ENCODE measurements around the gene DSCAML1.

Gene DSCAML1

DNA sequence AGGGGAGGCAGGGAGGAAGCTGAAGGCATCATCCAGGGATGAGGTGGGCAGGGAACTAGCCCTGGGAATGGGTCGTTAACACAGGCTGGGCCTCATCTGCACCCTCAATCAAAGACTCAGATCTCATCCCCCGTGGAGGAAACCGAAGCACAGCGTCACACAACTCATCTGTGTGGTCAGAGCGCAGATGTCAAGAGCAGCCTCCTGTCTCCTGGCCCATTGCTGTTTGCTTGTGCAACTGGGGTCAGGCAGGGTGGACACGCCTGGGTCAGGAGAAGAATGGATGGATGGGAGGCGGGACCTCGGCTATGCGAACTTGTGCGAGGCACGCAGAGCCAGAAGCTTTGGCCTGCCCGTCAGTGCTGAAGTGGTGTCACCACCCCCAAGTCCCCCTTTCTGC lies 251.3 kb downstream of the DSCAML1 start:
- Histone ChIP-seq H3K27me3 (ENCODE audit: control insufficient read depth, insufficient read depth, low read length) (peaks cover 4% of the 10 kb centered on the region; the same call in 1 of the 2 replicates), H3K9ac (ENCODE audit: low read depth, low read length) (no peak overlapping the region), H3K27ac (ENCODE audit: low read depth, low read length) (no peak overlapping the region), H3K36me3 (ENCODE audit: control insufficient read depth, insufficient read depth, low read length) (no peaks in the 10 kb centered on the region), H3K9me3 (ENCODE audit: control insufficient read depth, insufficient read depth, low read length) (no peaks in the 10 kb centered on the region), H3K4me3 (ENCODE audit: low read depth, low read length) (no peak overlapping the region), H3K4me1 (ENCODE audit: control insufficient read depth, insufficient read depth, low read length) (peaks cover 14% of the 10 kb centered on the region; the same call in 1 of the 2 replicates)

DNA sequence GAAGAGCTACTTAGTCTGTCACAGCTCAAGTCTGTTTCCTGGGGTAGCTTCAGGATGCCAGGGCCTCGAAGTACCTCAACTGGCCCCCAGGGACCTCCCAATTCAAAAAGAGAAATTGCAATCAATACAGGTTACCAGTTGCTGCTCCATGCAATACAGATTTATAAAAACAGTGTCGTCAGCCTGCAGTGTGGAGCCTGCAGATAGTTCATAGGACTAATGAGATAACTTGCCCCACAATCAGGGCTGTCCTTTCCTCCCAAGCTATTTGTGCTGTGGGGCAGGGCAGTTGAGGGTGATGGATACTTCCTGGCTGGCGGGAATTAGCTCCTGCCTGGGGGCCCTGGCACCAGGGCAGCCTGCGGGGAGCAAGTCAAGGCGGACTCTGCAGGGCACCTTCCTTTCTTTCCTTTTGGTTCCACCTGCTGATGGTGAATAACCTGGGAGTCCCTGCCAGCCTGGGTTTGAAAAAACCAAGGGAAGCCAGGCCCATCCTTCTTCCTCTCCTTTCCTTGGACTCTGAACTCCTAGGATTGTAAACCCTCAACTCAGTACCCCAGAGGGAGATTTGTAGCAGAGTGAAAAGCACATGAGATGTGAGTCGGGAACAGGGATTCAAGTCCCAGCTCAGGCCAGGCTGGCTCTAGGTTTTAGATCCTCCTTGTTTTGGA lies 252.8 kb downstream of the DSCAML1 start:
- H3K9me3 ChIP-seq (ENCODE audit: control insufficient read depth, insufficient read depth, low read length) = no peaks in the 10 kb centered on the region
- H3K4me1 ChIP-seq (ENCODE audit: control insufficient read depth, insufficient read depth, low read length) = peaks cover 14% of the 10 kb centered on the region; the same call in 1 of the 2 replicates
- no peak overlapping the region for H3K9ac ChIP-seq (ENCODE audit: low read depth, low read length)
- no peak overlapping the region for H3K27ac ChIP-seq (ENCODE audit: low read depth, low read length)
- H3K4me3 ChIP-seq (ENCODE audit: low read depth, low read length) = no peak overlapping the region
- H3K36me3 ChIP-seq (ENCODE audit: control insufficient read depth, insufficient read depth, low read length) = no peaks in the 10 kb centered on the region
- H3K27me3 ChIP-seq (ENCODE audit: control insufficient read depth, insufficient read depth, low read length) = peaks cover 4% of the 10 kb centered on the region; the same call in 1 of the 2 replicates

DNA sequence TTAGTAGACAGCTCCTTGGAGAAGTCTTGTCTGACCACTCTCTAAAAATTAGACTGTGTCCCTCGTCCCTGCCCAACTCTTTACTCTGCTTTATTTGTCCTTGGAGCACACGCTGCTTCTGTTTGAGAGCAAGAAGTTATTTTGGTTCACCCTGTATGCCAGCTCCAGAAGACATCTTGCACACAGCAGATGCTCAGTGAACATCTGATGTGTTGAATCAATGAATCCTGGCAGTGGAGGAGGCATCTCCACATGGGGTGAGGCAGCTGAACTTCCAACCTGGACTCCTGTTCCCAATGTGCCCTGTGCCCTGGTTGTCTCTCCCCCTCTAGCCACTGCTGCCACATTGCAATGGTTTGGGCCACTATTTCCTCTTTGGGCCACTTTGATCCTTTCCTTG lies 255.8 kb downstream of the DSCAML1 start:
- no peak overlapping the region for H3K9ac ChIP-seq (ENCODE audit: low read depth, low read length)
- no peak overlapping the region for H3K4me3 ChIP-seq (ENCODE audit: low read depth, low read length)
- H3K4me1 ChIP-seq (ENCODE audit: control insufficient read depth, insufficient read depth, low read length) = peaks cover 3% of the 10 kb centered on the region; the same call in 1 of the 2 replicates
- H3K27ac ChIP-seq (ENCODE audit: low read depth, low read length) = no peak overlapping the region
- peaks cover 3% of the 10 kb centered on the region; the same call in 1 of the 2 replicates for H3K27me3 ChIP-seq (ENCODE audit: control insufficient read depth, insufficient read depth, low read length)
- H3K36me3 ChIP-seq (ENCODE audit: control insufficient read depth, insufficient read depth, low read length) = no peaks in the 10 kb centered on the region
- H3K9me3 ChIP-seq (ENCODE audit: control insufficient read depth, insufficient read depth, low read length) = no peaks in the 10 kb centered on the region

DNA sequence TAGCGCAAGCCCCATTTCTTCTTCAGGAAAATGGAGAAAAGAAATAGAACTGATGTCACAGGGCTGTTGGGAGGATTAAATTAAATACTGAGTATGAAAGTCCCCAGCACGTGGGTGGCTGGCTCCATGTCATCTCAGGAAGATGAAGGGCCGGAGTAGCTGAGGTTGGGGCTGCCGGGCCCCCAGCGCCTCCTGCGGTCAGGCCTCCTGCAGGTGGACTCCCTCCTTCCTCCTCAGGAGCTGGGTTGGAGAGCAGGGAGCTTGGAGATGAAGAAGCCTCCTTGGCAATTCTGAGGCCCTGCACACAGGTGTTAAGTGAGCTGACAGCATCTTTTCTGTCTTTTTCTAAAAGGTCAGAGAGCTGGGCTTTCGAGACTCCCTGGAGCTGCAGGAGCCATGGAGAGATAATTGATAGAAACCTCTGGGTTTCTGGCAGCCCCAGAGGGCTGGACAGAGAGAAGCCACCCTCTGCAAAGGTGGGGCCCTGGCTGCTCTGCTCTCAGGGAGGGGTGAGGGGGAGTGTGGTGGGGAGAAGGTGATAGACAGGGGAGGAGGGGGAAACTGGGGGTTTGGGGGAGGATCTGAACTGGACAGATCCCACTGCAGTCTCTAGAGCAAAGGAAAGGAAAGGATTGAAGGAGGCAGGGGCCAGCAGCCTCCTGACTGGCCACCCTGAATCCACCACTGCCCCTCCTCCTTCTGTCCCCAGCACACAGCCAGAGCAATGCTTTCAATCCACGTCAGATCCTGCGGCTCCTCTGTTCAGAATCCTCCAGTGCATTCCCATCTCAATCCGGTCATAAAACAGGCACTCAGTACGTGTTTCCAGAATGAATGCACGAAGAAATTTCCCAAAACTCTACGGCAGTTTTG lies 258.5 kb downstream of the DSCAML1 start:
- no peaks in the 10 kb centered on the region for H3K27me3 ChIP-seq (ENCODE audit: control insufficient read depth, insufficient read depth, low read length)
- H3K4me1 ChIP-seq (ENCODE audit: control insufficient read depth, insufficient read depth, low read length) = no peaks in the 10 kb centered on the region; the same call in 1 of the 2 replicates
- no peak overlapping the region for H3K27ac ChIP-seq (ENCODE audit: low read depth, low read length)
- H3K4me3 ChIP-seq (ENCODE audit: low read depth, low read length) = no peak overlapping the region
- no peaks in the 10 kb centered on the region for H3K9me3 ChIP-seq (ENCODE audit: control insufficient read depth, insufficient read depth, low read length)
- no peak overlapping the region for H3K9ac ChIP-seq (ENCODE audit: low read depth, low read length)
- H3K36me3 ChIP-seq (ENCODE audit: control insufficient read depth, insufficient read depth, low read length) = no peaks in the 10 kb centered on the region

DNA sequence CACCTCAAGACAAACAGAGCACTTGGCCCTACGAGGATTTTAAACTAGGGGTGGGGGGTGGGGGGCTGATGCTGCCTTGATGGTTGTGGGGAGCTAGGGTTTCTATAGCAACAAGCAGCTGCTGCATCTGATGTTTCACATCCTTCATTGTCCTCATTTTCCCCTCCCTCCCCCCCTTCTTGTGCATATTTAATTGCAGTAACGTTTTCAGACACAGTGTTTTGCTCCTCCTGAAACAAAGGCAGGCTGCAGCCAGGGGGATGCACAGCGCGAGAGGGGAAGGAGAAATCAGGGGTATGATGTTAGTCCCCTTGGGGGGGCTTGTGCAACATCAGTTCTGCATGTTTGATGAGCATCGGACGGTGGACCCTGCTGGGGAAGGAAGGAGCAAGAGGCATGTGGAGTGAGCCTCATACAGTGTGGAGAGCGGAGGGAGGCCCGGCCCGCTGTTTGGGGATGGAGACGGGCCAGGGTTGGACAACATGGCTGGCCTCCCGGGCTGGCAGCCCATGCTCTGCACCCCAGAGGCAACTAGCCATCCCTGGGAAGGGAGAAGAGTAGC lies 261.1 kb downstream of the DSCAML1 start:
- Histone ChIP-seq H3K4me1 (ENCODE audit: control insufficient read depth, insufficient read depth, low read length) (no peaks in the 10 kb centered on the region; the same call in 1 of the 2 replicates), H3K36me3 (ENCODE audit: control insufficient read depth, insufficient read depth, low read length) (no peaks in the 10 kb centered on the region), H3K9ac (ENCODE audit: low read depth, low read length) (no peak overlapping the region), H3K4me3 (ENCODE audit: low read depth, low read length) (no peak overlapping the region), H3K9me3 (ENCODE audit: control insufficient read depth, insufficient read depth, low read length) (no peaks in the 10 kb centered on the region), H3K27ac (ENCODE audit: low read depth, low read length) (no peak overlapping the region), H3K27me3 (ENCODE audit: control insufficient read depth, insufficient read depth, low read length) (no peaks in the 10 kb centered on the region)

DNA sequence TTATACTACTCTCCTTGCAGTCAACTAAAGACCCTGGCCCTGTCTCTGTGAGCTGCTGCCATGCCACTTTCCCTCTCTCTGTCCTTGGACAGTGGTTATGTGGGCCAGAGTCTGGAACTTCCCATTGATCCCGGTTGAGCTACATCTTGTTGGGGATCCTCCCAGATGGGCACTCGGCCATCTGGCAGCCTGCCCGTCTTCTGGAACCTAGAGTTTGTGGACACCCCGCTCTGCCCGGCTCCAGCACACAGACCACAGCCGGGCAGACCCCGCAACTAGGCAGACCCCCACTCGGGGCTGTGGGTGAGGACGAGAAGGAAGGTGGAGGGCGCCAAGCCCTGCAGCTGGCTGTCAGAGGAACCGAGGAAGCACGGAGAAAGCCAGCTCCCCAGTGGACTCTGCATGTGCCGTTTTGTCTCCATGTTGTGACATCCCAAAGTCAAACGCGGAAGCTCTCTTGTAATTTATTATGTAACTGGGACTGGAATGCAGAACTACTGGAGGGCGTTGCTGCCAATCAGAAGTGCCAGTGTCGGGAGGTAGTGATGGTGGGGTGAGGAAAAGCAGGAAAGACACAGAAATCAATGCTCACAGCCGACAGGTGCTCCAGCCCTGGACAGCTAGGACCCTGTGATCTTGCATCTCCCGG lies 261.7 kb downstream of the DSCAML1 start:
- Histone ChIP-seq H3K4me1 (ENCODE audit: control insufficient read depth, insufficient read depth, low read length) (no peaks in the 10 kb centered on the region; the same call in 1 of the 2 replicates), H3K36me3 (ENCODE audit: control insufficient read depth, insufficient read depth, low read length) (no peaks in the 10 kb centered on the region), H3K4me3 (ENCODE audit: low read depth, low read length) (no peak overlapping the region), H3K9me3 (ENCODE audit: control insufficient read depth, insufficient read depth, low read length) (no peaks in the 10 kb centered on the region), H3K27me3 (ENCODE audit: control insufficient read depth, insufficient read depth, low read length) (no peaks in the 10 kb centered on the region), H3K9ac (ENCODE audit: low read depth, low read length) (no peak overlapping the region), H3K27ac (ENCODE audit: low read depth, low read length) (no peak overlapping the region)

DNA sequence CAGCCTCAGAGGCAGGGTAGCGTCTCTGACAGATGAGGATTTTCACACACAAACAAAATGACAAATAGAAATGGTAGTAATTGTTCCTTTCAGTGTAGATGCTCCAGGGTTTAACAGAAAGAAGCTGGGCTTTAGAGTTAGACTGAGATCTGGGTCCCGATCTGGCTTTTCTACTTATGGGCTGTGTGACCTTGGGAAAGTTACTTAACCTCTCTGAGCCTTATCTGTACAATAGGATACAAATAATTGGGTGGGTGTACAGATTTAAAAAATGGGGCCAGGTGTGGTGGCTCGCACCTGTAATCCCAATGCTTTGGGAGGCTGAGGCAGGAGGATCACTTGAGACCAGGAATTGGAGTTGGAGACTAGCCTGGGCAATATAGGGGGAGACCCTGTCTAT lies 264.4 kb downstream of the DSCAML1 start:
- Histone ChIP-seq H3K27me3 (ENCODE audit: control insufficient read depth, insufficient read depth, low read length) (no peaks in the 10 kb centered on the region), H3K27ac (ENCODE audit: low read depth, low read length) (no peak overlapping the region), H3K4me3 (ENCODE audit: low read depth, low read length) (no peak overlapping the region), H3K36me3 (ENCODE audit: control insufficient read depth, insufficient read depth, low read length) (no peaks in the 10 kb centered on the region), H3K4me1 (ENCODE audit: control insufficient read depth, insufficient read depth, low read length) (peaks cover 6% of the 10 kb centered on the region), H3K9me3 (ENCODE audit: control insufficient read depth, insufficient read depth, low read length) (no peaks in the 10 kb centered on the region), H3K9ac (ENCODE audit: low read depth, low read length) (no peak overlapping the region)

DNA sequence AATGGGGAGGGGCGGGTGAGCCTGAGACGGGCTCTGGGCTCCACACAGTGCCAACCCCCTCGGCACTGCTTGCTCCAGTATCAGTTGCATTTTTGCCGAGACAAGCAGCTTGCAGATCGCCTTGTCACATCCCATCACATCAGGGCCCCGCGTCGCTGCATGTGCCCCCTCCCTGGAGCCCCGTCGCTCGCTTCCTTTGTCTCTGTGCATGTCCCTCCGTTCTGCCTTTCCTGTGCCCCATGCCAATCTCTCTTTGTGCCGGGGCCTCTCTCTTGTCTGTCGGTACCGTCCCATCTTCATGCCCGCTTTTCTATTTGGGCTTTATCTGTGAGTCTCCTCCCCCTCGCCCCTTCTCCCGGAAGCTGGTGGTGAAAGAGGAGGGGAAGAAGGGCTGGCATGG lies 267.2 kb downstream of the DSCAML1 start:
- no peaks in the 10 kb centered on the region for H3K36me3 ChIP-seq (ENCODE audit: control insufficient read depth, insufficient read depth, low read length)
- H3K27ac ChIP-seq (ENCODE audit: low read depth, low read length) = no peak overlapping the region
- H3K9ac ChIP-seq (ENCODE audit: low read depth, low read length) = no peak overlapping the region
- no peaks in the 10 kb centered on the region for H3K9me3 ChIP-seq (ENCODE audit: control insufficient read depth, insufficient read depth, low read length)
- H3K27me3 ChIP-seq (ENCODE audit: control insufficient read depth, insufficient read depth, low read length) = no peaks in the 10 kb centered on the region
- H3K4me3 ChIP-seq (ENCODE audit: low read depth, low read length) = no peak overlapping the region
- H3K4me1 ChIP-seq (ENCODE audit: control insufficient read depth, insufficient read depth, low read length) = peaks cover 6% of the 10 kb centered on the region

DNA sequence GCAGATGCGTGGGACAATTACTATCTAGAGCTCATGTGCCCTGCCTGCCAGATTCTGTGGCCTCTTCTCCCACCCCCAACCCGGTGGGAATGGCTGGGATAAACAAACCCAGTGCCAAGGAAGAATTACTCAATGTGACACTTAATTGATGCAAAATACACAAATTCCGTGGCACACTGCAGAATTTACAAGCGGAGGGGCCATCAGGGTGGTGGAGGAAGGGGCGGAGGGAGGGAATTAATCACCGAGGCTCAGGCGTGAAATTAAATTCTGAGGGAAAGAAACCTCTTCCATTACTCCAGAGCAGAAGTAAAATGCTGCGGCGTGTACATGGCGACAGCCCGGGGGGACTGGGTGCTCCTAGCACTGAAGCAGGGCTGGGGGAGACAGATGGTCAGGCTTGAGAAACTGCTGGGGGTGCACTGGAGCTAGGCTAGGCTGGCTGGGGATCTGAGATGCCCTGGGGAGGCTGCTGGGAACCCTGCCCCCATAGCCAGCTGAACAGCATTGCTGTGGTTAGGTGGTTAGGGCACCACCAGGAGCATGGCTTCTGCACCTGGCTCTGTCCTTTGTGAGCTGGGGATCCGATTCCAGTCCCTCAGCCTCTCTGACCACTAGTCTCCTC lies 268.8 kb downstream of the DSCAML1 start:
- peaks cover 6% of the 10 kb centered on the region for H3K4me1 ChIP-seq (ENCODE audit: control insufficient read depth, insufficient read depth, low read length)
- no peaks in the 10 kb centered on the region for H3K9me3 ChIP-seq (ENCODE audit: control insufficient read depth, insufficient read depth, low read length)
- no peak overlapping the region for H3K9ac ChIP-seq (ENCODE audit: low read depth, low read length)
- no peaks in the 10 kb centered on the region for H3K36me3 ChIP-seq (ENCODE audit: control insufficient read depth, insufficient read depth, low read length)
- no peaks in the 10 kb centered on the region for H3K27me3 ChIP-seq (ENCODE audit: control insufficient read depth, insufficient read depth, low read length)
- H3K4me3 ChIP-seq (ENCODE audit: low read depth, low read length) = no peak overlapping the region
- no peak overlapping the region for H3K27ac ChIP-seq (ENCODE audit: low read depth, low read length)

DNA sequence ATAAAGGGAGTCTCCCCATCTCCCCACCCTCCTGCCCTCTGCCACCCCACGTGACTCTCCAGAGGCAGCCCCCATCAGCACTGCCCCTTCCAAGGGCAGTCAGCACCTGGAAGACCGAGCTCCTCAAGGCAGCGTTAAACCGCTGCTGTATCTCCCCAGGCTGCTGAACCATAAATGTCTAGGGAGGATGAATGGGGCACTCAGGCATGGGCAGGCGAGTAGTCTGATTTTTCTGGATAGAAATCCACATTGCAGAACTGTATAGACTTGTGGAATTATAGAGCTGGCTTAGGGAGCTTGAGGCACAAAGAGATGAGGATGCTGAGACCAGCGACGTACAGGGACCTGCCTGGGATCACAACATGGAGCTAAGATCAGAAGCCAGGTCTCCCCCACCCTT lies 269.7 kb downstream of the DSCAML1 start:
- H3K4me3 ChIP-seq (ENCODE audit: low read depth, low read length) = no peak overlapping the region
- no peak overlapping the region for H3K27ac ChIP-seq (ENCODE audit: low read depth, low read length)
- H3K9ac ChIP-seq (ENCODE audit: low read depth, low read length) = no peak overlapping the region
- peaks cover 6% of the 10 kb centered on the region for H3K4me1 ChIP-seq (ENCODE audit: control insufficient read depth, insufficient read depth, low read length)
- H3K27me3 ChIP-seq (ENCODE audit: control insufficient read depth, insufficient read depth, low read length) = no peaks in the 10 kb centered on the region
- H3K36me3 ChIP-seq (ENCODE audit: control insufficient read depth, insufficient read depth, low read length) = no peaks in the 10 kb centered on the region
- no peaks in the 10 kb centered on the region for H3K9me3 ChIP-seq (ENCODE audit: control insufficient read depth, insufficient read depth, low read length)

Measured in HUES48 (cell line).